OCI-LY7 (cell line): ENCODE results near the gene SCGB1D4. TPM values are rescaled to one million over a fixed set of nuclear protein-coding genes. Genes with fewer than 3 reads are reported as not detected.
"Not testable (repeated sequence)": the region's sequence is repeated elsewhere in the genome, so short reads cannot be mapped to it uniquely, and the experiment has no call there.

Experiments used
- BruUV-seq: library from RNA; stranded (reverse); fragments of 400-500 nt; replicated peaks from 2 replicates; lab custom pipeline; 2021; lab: Mats Ljungman, UMichigan
- CTCF ChIA-PET: fragments of 300-600 bp; sonication (Branson Sonifier 250); formaldehyde crosslinking; loops from one replicate; lab custom pipeline; 2022; ENCODE audit warnings: antibody characterized with exemption; ENCODE audit not compliant: unreplicated experiment; lab: Charles Lee
- POLR2A ChIA-PET: fragments of 300-600 bp; sonication (Branson Sonifier 250); formaldehyde crosslinking; loops from one replicate; lab custom pipeline; 2022; ENCODE audit warnings: antibody characterized with exemption; lab: Charles Lee
- DNase-seq: peaks from one replicate; pipeline ENCODE4 v3.0.0-alpha.2; 2015; ENCODE audit warnings: low spot score
- H2AFZ ChIP-seq: fragments of 200-600 bp; sonication (generic), shearing (Covaris generic); 2 replicates; pipeline ENCODE4 v1.6.1; 2014; ENCODE audit warnings: mild to moderate bottlenecking, antibody characterized with exemption, low read length, moderate library complexity
- H3K27ac ChIP-seq: fragments of 200-600 bp; sonication (generic); 2 replicates; pipeline ENCODE4 v1.5.1; 2014; ENCODE audit warnings: mixed run types, low read depth, mild to moderate bottlenecking, moderate library complexity, low read length, inconsistent platforms; ENCODE audit not compliant: poor library complexity, severe bottlenecking
- H3K36me3 ChIP-seq: fragments of 200-600 bp; sonication (generic); 2 replicates; pipeline ENCODE4 v1.6.1; 2014; ENCODE audit warnings: mild to moderate bottlenecking, antibody characterized with exemption, low read length, moderate library complexity, mixed read lengths; ENCODE audit not compliant: insufficient read depth
- H3K4me1 ChIP-seq: fragments of 200-600 bp; sonication (generic); 2 replicates; pipeline ENCODE4 v1.5.1; 2014; ENCODE audit warnings: mild to moderate bottlenecking, low read length; ENCODE audit not compliant: insufficient read depth, poor library complexity, severe bottlenecking
- H3K4me2 ChIP-seq: fragments of 200-600 bp; sonication (generic); 2 replicates; pipeline ENCODE4 v1.6.1; 2014; ENCODE audit warnings: mild to moderate bottlenecking, low read length
- H3K4me3 ChIP-seq: fragments of 200-600 bp; sonication (generic); 2 replicates; pipeline ENCODE4 v1.5.1; 2014; ENCODE audit warnings: mild to moderate bottlenecking, low read depth, low read length; ENCODE audit not compliant: poor library complexity, severe bottlenecking
- H3K79me2 ChIP-seq: fragments of 200-600 bp; sonication (generic); 2 replicates; pipeline ENCODE4 v1.6.1; 2016; ENCODE audit warnings: low read depth, mild to moderate bottlenecking, low read length, moderate library complexity, mixed read lengths; ENCODE audit not compliant: insufficient read depth
- H3K9me2 ChIP-seq: fragments of 200-600 bp; sonication (generic); 2 replicates; pipeline ENCODE4 v1.6.1; 2016; ENCODE audit warnings: mild to moderate bottlenecking, low read length, mixed read lengths; ENCODE audit not compliant: insufficient read depth
- H3K9me3 ChIP-seq: fragments of 200-600 bp; sonication (generic); 2 replicates; pipeline ENCODE4 v1.6.1; 2014; ENCODE audit warnings: mild to moderate bottlenecking, mixed run types, low read length, mixed read lengths
- H4K20me1 ChIP-seq: fragments of 200-600 bp; sonication (generic); 2 replicates; pipeline ENCODE4 v1.6.1; 2014; ENCODE audit warnings: mild to moderate bottlenecking, antibody characterized with exemption, low read length, moderate library complexity, mixed read lengths; ENCODE audit not compliant: insufficient read depth
- EZH2phosphoT487 ChIP-seq: fragments of 200-600 bp; sonication (generic); IDR thresholded peaks from 2 replicates; pipeline ENCODE4 v1.6.1; 2018; ENCODE audit warnings: low read depth, borderline replicate concordance, mild to moderate bottlenecking, mixed run types, antibody characterized with exemption, low read length, moderate library complexity, mixed read lengths
- intact Hi-C: fragments of 100-400 bp; cut with micrococcal nuclease; formaldehyde crosslinking; loops from one replicate; pipeline ENCODE4 v1.10.0; 2022; ENCODE audit not compliant: unreplicated experiment
- total RNA-seq, 2 experiments: library from RNA; depleted of rRNA in 1 of 2; stranded (reverse); fragments of >200 nt in 1 of 2; shearing (Covaris generic) in 1 of 2; gene quantifications; 2 replicates each; pipeline ENCODE4 v1.2.3, GENCODE V29; 2014 to 2022
- TF ChIP-seq, protein P1 (sequence below): fragments of 200-600 bp; sonication (generic); conservative IDR thresholded peaks from 2 replicates; pipeline ENCODE4 v1.5.1; 2014; ENCODE audit warnings: mild to moderate bottlenecking, antibody characterized with exemption, low read length, moderate library complexity, mixed read lengths

The SCGB1D4 gene
- total RNA-seq, 2 experiments from 2014 or later: not detected

DNA sequence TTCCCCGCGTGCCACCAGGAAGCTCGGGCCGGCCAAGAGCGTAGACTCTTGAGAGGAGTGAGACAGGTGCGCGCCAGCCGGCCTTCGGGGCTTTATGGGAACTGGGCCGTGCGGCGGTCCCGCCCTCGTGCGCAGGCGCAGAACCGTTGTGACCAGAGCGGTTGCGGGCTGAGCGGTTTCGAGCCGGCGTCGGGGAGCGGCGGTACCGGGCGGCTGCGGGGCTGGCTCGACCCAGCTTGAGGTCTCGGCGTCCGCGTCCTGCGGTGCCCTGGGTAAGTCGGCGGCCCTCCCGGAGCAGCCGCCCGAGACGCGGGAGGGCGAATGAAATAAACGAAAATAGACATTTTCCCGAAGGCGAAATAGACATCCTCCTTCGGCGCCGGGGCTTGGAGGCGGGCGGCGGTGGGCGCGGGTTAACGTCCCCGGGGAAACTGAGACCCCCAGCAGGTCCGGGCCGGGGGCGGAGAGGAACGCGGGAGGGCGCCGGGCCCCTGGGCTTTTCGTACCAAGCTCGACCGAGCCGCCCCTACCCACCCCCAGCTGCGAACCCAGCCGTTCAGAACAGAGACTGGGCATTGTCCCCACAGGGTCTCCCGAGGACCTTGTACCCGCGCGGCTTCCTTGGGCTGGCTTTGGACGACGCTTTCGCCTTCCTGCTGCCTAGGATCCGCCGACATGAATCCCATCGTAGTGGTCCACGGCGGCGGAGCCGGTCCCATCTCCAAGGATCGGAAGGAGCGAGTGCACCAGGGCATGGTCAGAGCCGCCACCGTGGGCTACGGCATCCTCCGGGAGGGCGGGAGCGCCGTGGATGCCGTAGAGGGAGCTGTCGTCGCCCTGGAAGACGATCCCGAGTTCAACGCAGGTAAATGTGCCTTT, 38.7 kb upstream of the SCGB1D4 start, which contains the start of gene ASRGL1:
Gene ASRGL1 (plus strand): TSS at position 146 of the 879 bp plus-strand sequence. CDS start 530 bp downstream, at position 676.
- intact Hi-C loops: no loop called here
- H3K4me1 ChIP-seq: peaks cover 5% of the 10 kb centered on the region
- H3K4me3 ChIP-seq: peak within 1 kb of the TSS; percentile 72
- no peak within 1 kb of the TSS for H3K27ac ChIP-seq
- no peaks in the 10 kb centered on the region for H3K9me3 ChIP-seq
- CTCF ChIA-PET: interaction anchor here (0.9 kb wide), 1 partner anchor 170 kb away, joined by 3 read pairs; no protein-coding TSS in a partner anchor
- H3K36me3 ChIP-seq: no peaks in the 10 kb centered on the region
- no peaks in the 10 kb centered on the region for H4K20me1 ChIP-seq
- peak within 1 kb of the TSS; percentile 92 for H2AFZ ChIP-seq
- POLR2A ChIA-PET: no interaction called here
- no TSS peak for BruUV-seq
- no peaks in the 10 kb centered on the region for H3K9me2 ChIP-seq
- TF ChIP-seq EZH2phosphoT487: no peak
- TF ChIP-seq, protein P1, sequence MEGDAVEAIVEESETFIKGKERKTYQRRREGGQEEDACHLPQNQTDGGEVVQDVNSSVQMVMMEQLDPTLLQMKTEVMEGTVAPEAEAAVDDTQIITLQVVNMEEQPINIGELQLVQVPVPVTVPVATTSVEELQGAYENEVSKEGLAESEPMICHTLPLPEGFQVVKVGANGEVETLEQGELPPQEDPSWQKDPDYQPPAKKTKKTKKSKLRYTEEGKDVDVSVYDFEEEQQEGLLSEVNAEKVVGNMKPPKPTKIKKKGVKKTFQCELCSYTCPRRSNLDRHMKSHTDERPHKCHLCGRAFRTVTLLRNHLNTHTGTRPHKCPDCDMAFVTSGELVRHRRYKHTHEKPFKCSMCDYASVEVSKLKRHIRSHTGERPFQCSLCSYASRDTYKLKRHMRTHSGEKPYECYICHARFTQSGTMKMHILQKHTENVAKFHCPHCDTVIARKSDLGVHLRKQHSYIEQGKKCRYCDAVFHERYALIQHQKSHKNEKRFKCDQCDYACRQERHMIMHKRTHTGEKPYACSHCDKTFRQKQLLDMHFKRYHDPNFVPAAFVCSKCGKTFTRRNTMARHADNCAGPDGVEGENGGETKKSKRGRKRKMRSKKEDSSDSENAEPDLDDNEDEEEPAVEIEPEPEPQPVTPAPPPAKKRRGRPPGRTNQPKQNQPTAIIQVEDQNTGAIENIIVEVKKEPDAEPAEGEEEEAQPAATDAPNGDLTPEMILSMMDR: no peak
- H3K4me2 ChIP-seq: peak within 1 kb of the TSS; percentile 72
- no peaks in the 10 kb centered on the region for H3K79me2 ChIP-seq
- DNase-seq: peak; percentile 82

GRCh38 chr11:62336949-62337302, 38.1 kb upstream of the SCGB1D4 start:
- H4K20me1 ChIP-seq, BruUV-seq, H3K36me3 ChIP-seq, H3K79me2 ChIP-seq, DNase-seq, H3K9me3 ChIP-seq, H3K4me1 ChIP-seq, POLR2A ChIA-PET, H3K27ac ChIP-seq, CTCF ChIA-PET, H3K9me2 ChIP-seq, intact Hi-C loops: not testable (repeated sequence)
- peak overlapping the region; percentile 72 for H3K4me3 ChIP-seq
- peak overlapping the region; percentile 92 for H2AFZ ChIP-seq
- H3K4me2 ChIP-seq: peak overlapping the region; percentile 72

DNA sequence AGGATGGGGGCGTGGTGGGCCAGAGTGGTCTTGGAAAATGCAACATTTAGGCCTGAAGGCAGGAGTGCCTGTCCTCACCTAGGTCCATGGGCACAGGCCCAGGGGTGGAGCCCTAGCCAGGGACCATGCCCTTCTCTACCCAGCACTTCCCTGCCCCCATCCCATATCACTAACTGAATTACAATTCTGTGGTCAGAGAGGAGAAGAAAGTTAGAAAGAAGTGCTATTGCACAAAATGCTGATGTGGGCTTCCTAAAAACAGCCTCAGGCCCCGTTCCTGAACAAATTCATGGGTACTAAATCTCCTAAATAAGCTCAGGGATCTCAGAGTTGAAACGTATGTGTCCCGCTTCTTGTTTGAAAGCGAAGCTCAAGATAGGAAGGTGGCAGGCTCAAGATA, 34.9 kb upstream of the SCGB1D4 start:
- intact Hi-C loops: no loop called here
- H3K9me3 ChIP-seq: no peaks in the 10 kb centered on the region
- no peak overlapping the region for H3K4me2 ChIP-seq
- H3K9me2 ChIP-seq: no peaks in the 10 kb centered on the region
- CTCF ChIA-PET: no interaction called here
- BruUV-seq: no TSS peak
- H2AFZ ChIP-seq: no peak overlapping the region
- no peaks in the 10 kb centered on the region for H3K36me3 ChIP-seq
- no peak for DNase-seq
- peaks cover 5% of the 10 kb centered on the region for H3K4me1 ChIP-seq
- no peak overlapping the region for H3K27ac ChIP-seq
- H4K20me1 ChIP-seq: no peaks in the 10 kb centered on the region
- H3K79me2 ChIP-seq: no peaks in the 10 kb centered on the region
- POLR2A ChIA-PET: no interaction called here
- no peak overlapping the region for H3K4me3 ChIP-seq
- TF ChIP-seq, protein P1: no peak
- TF ChIP-seq EZH2phosphoT487: no peak

DNA sequence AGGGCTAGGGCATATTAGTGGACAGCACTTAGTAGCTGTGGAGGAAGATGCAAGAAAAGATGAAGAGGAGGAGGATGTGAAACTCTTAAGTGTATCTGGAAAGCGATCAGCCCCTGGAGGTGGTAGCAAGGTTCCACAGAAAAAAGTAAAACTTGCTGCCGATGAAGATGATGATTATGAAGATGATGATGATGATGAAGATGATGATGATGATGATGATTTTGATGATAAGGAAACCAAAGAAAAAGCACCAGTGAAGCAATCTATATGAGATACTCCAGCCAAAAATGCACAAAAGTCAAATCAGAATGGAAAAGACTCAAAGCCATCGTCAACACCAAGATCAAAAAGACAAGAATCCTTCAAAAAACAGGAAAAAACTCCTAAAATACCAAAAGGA, 32.4 kb upstream of the SCGB1D4 start:
- H3K36me3 ChIP-seq, CTCF ChIA-PET, H3K4me2 ChIP-seq, H3K4me3 ChIP-seq, POLR2A ChIA-PET, H3K79me2 ChIP-seq, DNase-seq, H3K4me1 ChIP-seq, BruUV-seq, H2AFZ ChIP-seq, H4K20me1 ChIP-seq, intact Hi-C loops, H3K27ac ChIP-seq, H3K9me2 ChIP-seq, H3K9me3 ChIP-seq: not testable (repeated sequence)

- intact Hi-C loops, H3K9me3 ChIP-seq, POLR2A ChIA-PET, H3K9me2 ChIP-seq, H3K36me3 ChIP-seq, H3K4me2 ChIP-seq, H3K79me2 ChIP-seq, H3K4me3 ChIP-seq, H2AFZ ChIP-seq, H3K4me1 ChIP-seq, H3K27ac ChIP-seq, DNase-seq, CTCF ChIA-PET, BruUV-seq, H4K20me1 ChIP-seq: not testable (repeated sequence)
These were observed 28.7 kb upstream of the SCGB1D4 start for GRCh38 chr11:62327541-62327940.
